Omental fat pad (tissue), 4 donors: ENCODE results near the gene CRCP. TPM values are rescaled to one million over a fixed set of nuclear protein-coding genes. Genes with fewer than 3 reads are reported as not detected.
"Not testable (repeated sequence)": the region's sequence is repeated elsewhere in the genome, so short reads cannot be mapped to it uniquely, and the experiment has no call there.

Experiments
- ATAC-seq: fragments of 150-250 bp; one replicate; pipeline ENCODE4 v1.9.1; 2016; ENCODE audit warnings: mild to moderate bottlenecking, moderate library complexity; ENCODE audit not compliant: low FRiP score
- DNase-seq: peaks from one replicate; pipeline ENCODE4 v3.0.0-alpha.2; 2019; ENCODE audit warnings: low spot score
- total RNA-seq, 4 donors: library from RNA; depleted of rRNA; stranded (reverse); fragments of >200 nt; gene quantifications; one replicate each; pipeline ENCODE4 v1.1.0, GENCODE V29; 2016
- TF ChIP-seq, protein P1 (sequence below), 3 donors: fragments of 450-650 bp; IDR thresholded peaks; one replicate each; pipeline ENCODE4 v1.5.1; 2016 to 2017; ENCODE audit warnings: antibody characterized with exemption in 3 of 3, mild to moderate bottlenecking in 3 of 3, moderate library complexity in 2 of 3

CRCP gene
- total RNA-seq, 4 donors from 2014 or later: 26.9 to 49.5 (median 38.3) TPM

DNA sequence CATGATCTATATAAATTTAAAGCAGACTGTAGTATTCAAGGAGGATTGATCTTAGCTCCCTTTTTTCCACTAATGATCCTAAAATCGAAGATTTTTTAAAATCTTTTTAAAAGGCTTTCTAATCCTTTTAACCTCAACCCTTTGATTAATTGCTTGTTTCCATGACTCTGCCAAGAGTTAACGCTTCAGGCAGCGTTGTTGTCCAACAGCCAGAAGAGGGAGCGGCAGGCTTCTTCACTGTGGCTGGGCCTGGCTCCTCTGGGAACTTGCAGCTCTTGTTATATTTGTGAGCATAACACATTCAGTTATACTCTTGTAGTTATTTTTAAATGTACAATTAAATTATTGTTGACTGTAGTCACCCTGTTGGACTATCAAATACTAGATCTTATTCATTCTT, 26.3 kb downstream of the CRCP start:
- no peak for ATAC-seq
- TF ChIP-seq, protein P1, sequence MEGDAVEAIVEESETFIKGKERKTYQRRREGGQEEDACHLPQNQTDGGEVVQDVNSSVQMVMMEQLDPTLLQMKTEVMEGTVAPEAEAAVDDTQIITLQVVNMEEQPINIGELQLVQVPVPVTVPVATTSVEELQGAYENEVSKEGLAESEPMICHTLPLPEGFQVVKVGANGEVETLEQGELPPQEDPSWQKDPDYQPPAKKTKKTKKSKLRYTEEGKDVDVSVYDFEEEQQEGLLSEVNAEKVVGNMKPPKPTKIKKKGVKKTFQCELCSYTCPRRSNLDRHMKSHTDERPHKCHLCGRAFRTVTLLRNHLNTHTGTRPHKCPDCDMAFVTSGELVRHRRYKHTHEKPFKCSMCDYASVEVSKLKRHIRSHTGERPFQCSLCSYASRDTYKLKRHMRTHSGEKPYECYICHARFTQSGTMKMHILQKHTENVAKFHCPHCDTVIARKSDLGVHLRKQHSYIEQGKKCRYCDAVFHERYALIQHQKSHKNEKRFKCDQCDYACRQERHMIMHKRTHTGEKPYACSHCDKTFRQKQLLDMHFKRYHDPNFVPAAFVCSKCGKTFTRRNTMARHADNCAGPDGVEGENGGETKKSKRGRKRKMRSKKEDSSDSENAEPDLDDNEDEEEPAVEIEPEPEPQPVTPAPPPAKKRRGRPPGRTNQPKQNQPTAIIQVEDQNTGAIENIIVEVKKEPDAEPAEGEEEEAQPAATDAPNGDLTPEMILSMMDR (IDR thresholded peaks at IDR 0.05): no peak
- no peak for DNase-seq

DNA sequence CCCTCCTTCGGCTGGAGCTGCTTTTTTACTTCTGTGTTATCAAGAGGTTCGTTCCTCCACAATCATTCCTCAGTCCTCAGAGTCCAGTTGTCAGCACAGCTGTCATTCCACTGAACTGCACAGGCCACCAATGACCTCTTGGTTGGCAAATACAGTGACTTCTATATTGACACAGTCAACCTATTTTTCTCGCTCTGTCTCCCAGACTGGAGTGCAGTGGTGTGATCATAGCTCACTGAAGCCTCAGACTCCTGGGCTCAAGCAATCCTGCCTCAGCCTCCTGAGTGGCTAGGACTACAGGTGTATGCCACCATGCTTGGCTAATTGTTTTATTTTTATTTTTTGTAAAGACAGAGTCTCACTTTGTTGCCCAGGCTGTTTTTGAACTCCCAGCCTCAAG, 27.7 kb downstream of the CRCP start:
- ATAC-seq: no peak
- DNase-seq: no peak
- TF ChIP-seq, protein P1 (IDR thresholded peaks at IDR 0.05): no peak

DNA sequence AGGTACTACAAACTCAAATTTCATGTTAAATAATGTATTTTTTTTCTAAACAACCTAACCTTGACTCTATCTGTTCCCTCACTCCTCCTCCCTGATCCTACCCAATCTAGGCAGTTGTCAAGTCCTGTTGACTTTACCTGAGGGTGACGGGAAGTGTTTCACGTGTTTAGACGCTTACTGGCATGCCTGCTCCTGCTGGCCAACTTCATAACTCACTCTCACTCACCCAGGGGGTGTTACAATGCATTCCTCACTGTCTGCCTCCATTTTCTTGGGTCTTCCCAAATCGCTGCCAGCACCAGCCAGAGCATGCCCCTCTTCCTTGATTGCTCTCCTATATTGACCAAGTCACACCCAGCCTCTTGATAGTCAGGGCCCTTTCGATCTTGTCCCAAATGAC, 28.3 kb downstream of the CRCP start:
- TF ChIP-seq, protein P1 (IDR thresholded peaks at IDR 0.05): no peak
- ATAC-seq: no peak

DNA sequence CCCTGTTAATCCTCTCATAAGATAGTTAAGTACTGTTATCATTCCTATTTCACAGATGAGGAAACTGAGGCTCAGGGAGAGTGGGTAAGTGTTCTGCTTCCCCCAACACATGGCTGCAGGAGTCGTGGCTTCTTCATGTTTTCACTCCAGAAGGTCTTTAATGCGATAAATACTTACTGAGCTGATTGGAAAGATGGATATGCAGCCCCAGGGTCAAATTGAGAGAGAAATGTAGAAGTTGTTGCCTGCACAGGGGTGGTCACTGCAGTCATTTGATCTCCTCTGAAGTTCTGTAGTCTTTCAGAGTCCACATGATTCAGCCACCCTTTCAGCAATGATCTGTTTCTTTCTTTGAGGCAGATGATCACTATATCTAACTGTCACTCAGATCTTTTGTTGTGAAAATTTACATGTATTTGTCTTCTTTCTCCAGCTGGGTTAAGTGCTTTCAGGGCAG, 29.3 kb downstream of the CRCP start:
- TF ChIP-seq, protein P1 (IDR thresholded peaks at IDR 0.05): no peak
- no peak for ATAC-seq

More for the DNA sequence above, 28.3 kb downstream of the CRCP start:
- DNase-seq: no peak

DNA sequence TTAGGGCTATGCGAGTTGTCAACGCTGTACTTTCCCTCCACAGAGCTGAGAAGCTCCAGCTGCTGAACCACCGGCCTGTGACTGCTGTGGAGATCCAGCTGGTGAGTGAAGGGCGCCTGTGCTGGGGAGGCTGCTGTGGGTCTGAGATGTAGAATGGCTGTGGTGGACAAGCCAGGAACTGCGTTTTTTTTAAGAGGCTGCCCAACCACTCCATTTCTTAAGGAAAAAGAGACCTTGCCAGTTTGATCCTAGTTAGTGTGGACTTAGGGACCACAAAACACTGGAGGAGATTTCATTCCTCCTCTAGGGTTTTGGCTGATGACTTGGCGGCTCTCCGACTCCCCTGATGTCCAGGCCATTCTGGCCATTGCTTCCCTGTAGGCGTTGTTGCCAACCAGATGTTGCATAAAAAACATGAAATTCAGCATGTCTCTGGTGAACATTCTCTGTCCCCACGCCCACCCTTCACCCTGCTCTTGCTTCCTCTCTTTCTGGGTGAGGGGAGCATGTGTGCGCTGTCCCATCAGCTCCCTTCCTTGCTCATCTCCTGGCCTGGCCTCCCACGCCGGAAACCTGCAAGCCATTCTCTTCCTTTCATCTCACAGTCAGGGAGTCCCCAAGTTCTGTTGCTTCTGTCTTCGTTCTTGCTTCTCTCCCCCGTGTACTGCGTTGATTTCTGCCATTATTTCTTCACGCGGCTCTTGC, 30.9 kb downstream of the CRCP start:
- TF ChIP-seq, protein P1 (IDR thresholded peaks at IDR 0.05): no peak
- no peak for DNase-seq
- ATAC-seq: no peak

More for the DNA sequence above, 29.3 kb downstream of the CRCP start:
- DNase-seq: no peak

DNA sequence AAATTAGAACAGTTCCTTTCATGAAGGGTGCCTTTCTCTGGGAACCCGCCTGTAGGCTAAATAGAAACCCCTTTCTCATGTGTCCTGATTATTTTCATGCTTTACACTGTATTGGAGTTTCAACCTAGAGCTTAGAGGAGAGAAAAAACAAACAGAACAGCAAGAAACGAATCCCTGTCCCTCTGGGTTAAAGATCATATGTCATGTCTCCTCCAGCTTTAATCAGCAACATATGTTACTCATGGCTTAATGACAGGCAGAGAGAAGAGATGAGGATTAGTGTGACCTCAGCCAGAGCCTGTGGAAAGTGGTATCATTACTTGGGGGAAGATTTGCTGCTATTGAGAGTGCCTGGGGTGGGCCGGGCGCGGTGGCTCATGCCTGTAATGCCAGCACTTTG, 32.1 kb downstream of the CRCP start:
- ATAC-seq (no peak), DNase-seq (no peak)
- TF ChIP-seq, protein P1 (IDR thresholded peaks at IDR 0.05): no peak

DNA sequence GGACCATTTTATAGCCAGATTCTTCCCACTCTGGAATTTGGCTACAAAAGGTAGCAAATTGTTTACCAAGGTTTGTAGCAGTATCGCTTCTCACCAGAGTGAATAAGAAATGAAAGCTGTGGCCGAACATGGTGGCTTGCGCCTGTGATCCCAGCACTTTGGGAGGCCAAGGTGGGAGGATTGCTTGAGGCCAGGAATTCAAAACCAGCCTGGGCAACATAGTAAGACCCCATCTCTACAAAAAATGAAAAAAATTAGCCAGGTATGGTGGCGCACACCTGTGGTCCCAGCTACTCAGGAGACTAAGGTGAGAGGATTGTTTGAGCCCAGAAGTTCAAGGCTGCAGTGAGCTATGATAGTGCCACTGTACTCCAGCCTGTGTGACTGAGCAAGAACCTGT, 33.0 kb downstream of the CRCP start:
- not testable (repeated sequence) for ATAC-seq, DNase-seq
